Activated CD4-positive, alpha-beta T cell treated with anti-CD3 and anti-CD28 coated beads, Interleukin-2, amount 10 ng/mL, durations not matched to agents 24 days and 14 days (primary cell): ENCODE data around the gene RBAK. TPM values are rescaled to one million over a fixed set of nuclear protein-coding genes. Genes with fewer than 3 reads are reported as not detected.
"Not testable (repeated sequence)": the region's sequence is repeated elsewhere in the genome, so short reads cannot be mapped to it uniquely, and the experiment has no call there.

Experiments
- DNase-seq: peaks from one replicate; pipeline ENCODE4 v3.0.0; 2022
- H3K27ac Mint-ChIP-seq: one replicate; pipeline ENCODE4 v1.8.0; 2022; ENCODE audit warnings: mild to moderate bottlenecking, mixed read lengths
- H3K27me3 Mint-ChIP-seq: one replicate; pipeline ENCODE4 v1.8.0; 2022; ENCODE audit warnings: mixed read lengths
- H3K36me3 Mint-ChIP-seq: one replicate; pipeline ENCODE4 v1.8.0; 2022; ENCODE audit warnings: low read depth, mild to moderate bottlenecking, mixed read lengths
- H3K4me1 Mint-ChIP-seq: one replicate; pipeline ENCODE4 v1.8.0; 2021; ENCODE audit warnings: mixed read lengths
- H3K4me3 Mint-ChIP-seq: one replicate; pipeline ENCODE4 v1.8.0; 2022; ENCODE audit warnings: mild to moderate bottlenecking, moderate library complexity, mixed read lengths
- H3K9me3 Mint-ChIP-seq: one replicate; pipeline ENCODE4 v1.8.0; 2021; ENCODE audit warnings: mixed read lengths
- intact Hi-C: fragments of 100-400 bp; cut with micrococcal nuclease; formaldehyde crosslinking; loops from one replicate; pipeline ENCODE4 v1.15.1; 2023
- total RNA-seq: library from RNA; stranded (reverse); gene quantifications from 2 replicates; pipeline ENCODE4 v1.2.3, GENCODE V29; 2022

Gene RBAK
- total RNA-seq, 1 donor from 2014 or later: 14.2 TPM

DNA sequence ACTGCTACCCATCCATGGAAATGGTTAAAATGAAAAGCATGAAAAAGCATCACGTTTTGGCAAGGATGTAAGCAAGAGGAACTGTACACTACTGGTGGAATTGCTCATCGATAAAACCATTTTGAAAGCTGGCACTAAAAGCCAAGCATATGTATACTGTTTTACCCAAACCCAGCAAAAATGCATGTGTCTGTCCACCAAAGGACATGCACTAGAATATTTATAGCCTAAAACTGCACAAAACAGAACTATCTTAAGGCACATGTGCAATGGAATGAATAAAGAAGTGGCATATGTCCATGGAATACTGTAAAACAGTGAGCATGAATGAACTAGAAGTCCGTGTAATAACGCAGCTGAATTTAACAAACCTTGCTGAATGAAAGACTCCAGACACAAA is 22.9 kb downstream of the RBAK start:
- peaks cover 27% of the 10 kb centered on the region for H3K9me3 Mint-ChIP-seq
- peaks cover 7% of the 10 kb centered on the region for H3K4me1 Mint-ChIP-seq
- no peak overlapping the region for H3K27ac Mint-ChIP-seq
- peaks cover 76% of the 10 kb centered on the region for H3K36me3 Mint-ChIP-seq
- intact Hi-C loops: no loop called here
- H3K27me3 Mint-ChIP-seq: peaks cover 12% of the 10 kb centered on the region
- no peak overlapping the region for H3K4me3 Mint-ChIP-seq
- DNase-seq: no peak

DNA sequence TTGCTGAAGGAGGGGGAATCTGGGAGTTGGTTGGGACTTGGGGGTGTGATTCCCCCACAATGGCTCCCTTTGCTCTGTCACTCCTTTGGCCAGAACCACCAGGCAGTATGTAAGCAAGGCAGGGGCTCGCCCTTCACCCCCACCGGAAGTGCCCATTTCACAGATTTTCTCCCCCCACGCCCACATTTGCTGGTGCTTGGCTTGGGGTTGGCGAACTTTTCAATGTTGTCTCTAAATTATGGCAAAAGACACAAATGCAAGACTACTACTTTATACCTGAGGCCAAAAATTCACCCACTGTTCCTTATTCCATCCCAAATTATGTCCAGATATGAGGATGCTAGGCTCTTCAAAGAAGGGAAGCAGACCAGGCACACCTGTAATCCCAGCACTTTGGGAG is 24.5 kb downstream of the RBAK start:
- intact Hi-C loops: no loop called here
- Mint-ChIP-seq H3K4me3 (no peak overlapping the region), H3K36me3 (peaks cover 59% of the 10 kb centered on the region), H3K27me3 (peaks cover 13% of the 10 kb centered on the region), H3K4me1 (peaks cover 7% of the 10 kb centered on the region), H3K9me3 (peaks cover 19% of the 10 kb centered on the region), H3K27ac (no peak overlapping the region)
- no peak for DNase-seq

DNA sequence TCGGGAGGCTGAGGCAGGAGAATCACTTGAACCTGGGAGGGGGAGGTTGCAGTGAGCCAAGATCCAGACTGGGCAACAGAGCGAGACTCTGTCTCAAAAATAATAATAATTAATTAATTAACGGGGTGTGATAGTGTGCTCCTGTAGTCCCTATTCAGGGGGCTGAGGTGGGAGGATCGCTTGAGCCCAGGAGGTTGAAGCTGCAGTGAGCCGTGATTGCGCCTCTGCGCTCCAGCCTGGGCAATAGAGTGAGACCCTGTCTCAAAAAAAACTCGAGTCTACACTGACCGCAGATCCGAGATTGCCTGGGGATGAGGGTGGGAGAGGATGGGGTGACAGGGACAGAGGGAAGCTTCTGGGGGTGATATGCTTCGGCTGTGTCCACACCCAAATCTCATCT is 29.5 kb downstream of the RBAK start:
- peaks cover 14% of the 10 kb centered on the region for H3K36me3 Mint-ChIP-seq
- H3K4me3 Mint-ChIP-seq, intact Hi-C loops, H3K27ac Mint-ChIP-seq, H3K4me1 Mint-ChIP-seq, DNase-seq: not testable (repeated sequence)
- peaks cover 16% of the 10 kb centered on the region for H3K9me3 Mint-ChIP-seq
- peaks cover 13% of the 10 kb centered on the region for H3K27me3 Mint-ChIP-seq

DNA sequence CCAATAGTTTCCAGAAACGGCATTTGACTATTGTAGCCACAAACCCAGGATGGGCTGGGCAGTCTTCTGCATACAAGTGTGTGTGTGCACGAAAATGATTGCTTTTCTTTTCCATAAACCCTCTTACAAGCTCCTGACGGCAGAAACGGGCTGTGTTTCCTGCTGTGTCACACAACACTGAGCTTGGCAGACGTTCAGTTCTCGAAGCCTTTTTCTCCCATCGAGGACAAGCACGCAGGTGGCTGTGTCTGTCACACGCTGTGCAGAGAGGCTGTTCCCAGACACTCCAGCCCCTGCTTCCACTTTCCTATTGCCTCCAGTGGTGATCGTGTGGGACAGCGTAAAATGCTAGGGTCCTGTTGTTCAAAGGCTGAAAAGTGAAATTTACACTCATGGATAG is 32.1 kb downstream of the RBAK start:
- Mint-ChIP-seq H3K36me3 (no peaks in the 10 kb centered on the region), H3K27ac (no peak overlapping the region), H3K27me3 (peaks cover 4% of the 10 kb centered on the region), H3K9me3 (peaks cover 7% of the 10 kb centered on the region), H3K4me1 (no peaks in the 10 kb centered on the region), H3K4me3 (no peak overlapping the region)
- intact Hi-C loops: no loop called here
- no peak for DNase-seq

DNA sequence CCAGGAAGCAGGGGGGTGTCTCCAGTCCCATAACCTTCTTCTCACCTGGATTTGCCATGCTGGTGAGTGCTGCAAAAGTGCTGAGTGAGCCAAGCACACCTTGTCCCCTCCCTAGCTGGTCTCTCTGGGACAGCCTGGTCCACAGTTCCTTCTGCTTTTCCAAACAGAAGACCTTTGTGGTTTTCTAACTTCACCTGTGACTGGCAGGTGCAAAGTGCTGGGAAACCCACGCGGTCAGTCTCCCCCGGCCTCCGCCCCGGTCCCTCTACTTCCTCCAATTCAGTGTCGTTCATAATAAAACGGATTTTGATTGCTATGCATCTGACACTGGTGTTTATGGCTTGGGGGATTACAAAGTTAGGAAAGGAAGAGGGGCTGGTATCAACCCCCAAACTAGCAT is 37.1 kb downstream of the RBAK start:
- Mint-ChIP-seq H3K27me3 (peaks cover 7% of the 10 kb centered on the region), H3K27ac (no peak overlapping the region), H3K4me3 (no peak overlapping the region), H3K9me3 (peaks cover 4% of the 10 kb centered on the region), H3K36me3 (no peaks in the 10 kb centered on the region), H3K4me1 (no peaks in the 10 kb centered on the region)
- intact Hi-C loops: no loop called here
- no peak for DNase-seq

DNA sequence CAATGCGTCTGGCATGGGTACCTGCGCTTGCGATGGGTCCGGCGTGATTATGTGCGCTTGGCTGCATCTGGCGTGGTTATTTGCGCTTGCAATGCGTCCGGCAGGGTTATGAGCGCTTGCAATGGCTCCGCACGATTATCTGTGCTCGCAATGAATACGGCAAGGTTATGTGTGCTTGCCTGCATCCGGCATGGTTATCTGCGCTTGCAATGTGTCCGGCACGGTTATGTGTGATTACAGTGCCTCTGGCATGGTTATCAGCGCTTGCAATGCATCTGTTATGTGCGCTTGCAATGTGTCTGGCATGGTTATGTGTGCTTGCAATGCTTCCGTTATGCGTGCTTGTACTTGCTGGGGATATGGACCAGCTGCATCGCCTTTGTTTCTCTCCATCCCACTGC is 37.7 kb downstream of the RBAK start:
- peaks cover 4% of the 10 kb centered on the region for H3K9me3 Mint-ChIP-seq
- peaks cover 7% of the 10 kb centered on the region for H3K27me3 Mint-ChIP-seq
- no peak for DNase-seq
- intact Hi-C loops: no loop called here
- no peaks in the 10 kb centered on the region for H3K36me3 Mint-ChIP-seq
- H3K27ac Mint-ChIP-seq: no peak overlapping the region
- no peak overlapping the region for H3K4me3 Mint-ChIP-seq
- no peaks in the 10 kb centered on the region for H3K4me1 Mint-ChIP-seq

DNA sequence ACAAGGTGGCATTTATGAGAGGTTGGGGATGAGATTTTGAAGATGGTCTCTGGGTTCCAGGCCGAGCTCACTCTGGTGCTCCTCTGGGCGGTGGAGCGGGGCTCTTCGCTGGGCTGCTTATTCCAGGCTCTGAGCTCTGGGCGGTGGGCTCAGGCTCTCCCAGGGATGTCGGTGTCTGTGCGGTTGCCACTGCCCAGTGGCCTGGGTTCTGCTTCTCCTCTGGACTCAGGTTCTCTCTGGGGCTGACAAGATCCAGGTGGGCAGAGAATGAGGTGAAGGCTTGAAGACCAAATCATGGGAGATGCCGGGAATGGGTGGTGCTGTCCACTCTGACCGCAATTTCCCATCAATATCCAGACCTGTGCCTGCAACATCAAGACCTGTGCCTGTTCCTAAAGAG is 40.6 kb downstream of the RBAK start:
- no peaks in the 10 kb centered on the region for H3K9me3 Mint-ChIP-seq
- intact Hi-C loops: no loop called here
- H3K27ac Mint-ChIP-seq: no peak overlapping the region
- no peak for DNase-seq
- no peaks in the 10 kb centered on the region for H3K4me1 Mint-ChIP-seq
- H3K27me3 Mint-ChIP-seq: peaks cover 12% of the 10 kb centered on the region
- H3K4me3 Mint-ChIP-seq: no peak overlapping the region
- no peaks in the 10 kb centered on the region for H3K36me3 Mint-ChIP-seq

DNA sequence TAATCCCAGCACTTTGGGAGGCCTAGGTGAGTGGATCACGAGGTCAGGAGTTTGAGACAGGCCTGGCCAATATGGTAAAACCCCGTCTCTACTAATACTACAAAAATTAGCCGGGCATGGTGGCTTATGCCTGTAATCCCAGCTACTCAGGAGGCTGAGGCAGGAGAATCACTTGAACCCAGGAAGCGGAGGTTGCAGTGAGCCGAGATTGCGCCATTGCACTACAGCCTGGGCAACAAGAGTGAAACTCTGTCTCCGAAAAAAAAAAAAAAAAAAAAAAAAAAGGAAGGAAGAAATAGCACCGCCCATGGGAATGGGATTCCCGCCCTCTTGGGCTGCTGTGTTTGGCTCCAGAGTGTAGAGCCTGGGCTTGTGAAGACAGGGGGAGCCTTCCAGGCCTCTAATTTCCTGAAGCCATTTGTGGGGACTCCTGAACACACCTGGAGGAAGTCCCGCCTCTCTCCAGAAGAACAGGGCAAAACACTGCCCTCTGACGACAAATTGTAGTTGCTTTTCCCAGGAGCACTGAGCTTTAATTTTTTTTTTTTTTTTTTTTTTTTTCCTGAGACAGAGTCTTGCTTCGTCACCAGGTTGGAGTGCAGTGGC is 42.7 kb downstream of the RBAK start:
- H3K4me3 Mint-ChIP-seq, H3K4me1 Mint-ChIP-seq, intact Hi-C loops, H3K9me3 Mint-ChIP-seq, H3K36me3 Mint-ChIP-seq, H3K27ac Mint-ChIP-seq, DNase-seq: not testable (repeated sequence)
- peaks cover 12% of the 10 kb centered on the region for H3K27me3 Mint-ChIP-seq

DNA sequence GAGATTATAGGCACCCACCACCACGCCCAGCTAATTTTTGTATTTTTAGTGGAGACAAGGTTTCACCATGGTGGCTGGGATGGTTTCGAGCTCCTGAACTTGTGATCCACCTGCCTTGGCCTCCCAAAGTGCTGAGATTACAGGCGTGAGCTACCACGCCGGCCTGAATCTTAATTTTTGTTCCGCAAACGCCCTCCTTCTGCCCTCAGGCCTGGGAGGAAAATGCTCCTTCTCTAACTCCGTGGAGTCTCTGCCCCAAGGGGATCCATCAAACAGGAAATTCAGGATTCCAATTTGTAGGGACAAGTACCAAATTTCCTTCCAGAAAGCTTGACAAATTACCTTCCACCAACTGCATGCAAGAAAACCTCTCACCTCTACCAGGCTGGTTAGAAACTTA is 43.2 kb downstream of the RBAK start:
- no peak overlapping the region for H3K4me3 Mint-ChIP-seq
- intact Hi-C loops: no loop called here
- peaks cover 3% of the 10 kb centered on the region for H3K9me3 Mint-ChIP-seq
- peaks cover 12% of the 10 kb centered on the region for H3K27me3 Mint-ChIP-seq
- H3K27ac Mint-ChIP-seq: no peak overlapping the region
- no peak for DNase-seq
- H3K36me3 Mint-ChIP-seq: peaks cover 2% of the 10 kb centered on the region
- H3K4me1 Mint-ChIP-seq: no peaks in the 10 kb centered on the region

DNA sequence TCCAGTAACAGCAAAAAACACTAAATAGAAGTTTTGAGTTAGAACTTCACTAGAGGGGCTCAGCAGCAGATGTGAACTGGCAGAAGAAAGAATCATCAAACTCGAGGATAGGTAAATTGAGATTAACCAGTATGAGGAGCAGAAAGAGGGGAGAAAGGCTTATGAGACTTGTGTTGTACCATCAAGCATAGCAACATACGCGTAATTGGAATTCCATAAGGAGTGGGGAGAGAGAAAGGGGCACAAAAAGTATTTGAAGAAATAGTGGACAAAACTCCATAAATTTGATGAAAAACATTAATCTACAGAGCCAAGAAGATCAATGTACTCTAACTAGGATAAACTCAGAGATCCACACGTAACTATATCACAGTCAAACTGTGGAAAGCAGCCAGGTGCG is 48.3 kb downstream of the RBAK start:
- no peak for DNase-seq
- Mint-ChIP-seq H3K36me3 (peaks cover 4% of the 10 kb centered on the region), H3K9me3 (peaks cover 9% of the 10 kb centered on the region), H3K27ac (no peak overlapping the region), H3K27me3 (peaks cover 4% of the 10 kb centered on the region), H3K4me1 (no peaks in the 10 kb centered on the region), H3K4me3 (no peak overlapping the region)
- intact Hi-C loops: no loop called here

DNA sequence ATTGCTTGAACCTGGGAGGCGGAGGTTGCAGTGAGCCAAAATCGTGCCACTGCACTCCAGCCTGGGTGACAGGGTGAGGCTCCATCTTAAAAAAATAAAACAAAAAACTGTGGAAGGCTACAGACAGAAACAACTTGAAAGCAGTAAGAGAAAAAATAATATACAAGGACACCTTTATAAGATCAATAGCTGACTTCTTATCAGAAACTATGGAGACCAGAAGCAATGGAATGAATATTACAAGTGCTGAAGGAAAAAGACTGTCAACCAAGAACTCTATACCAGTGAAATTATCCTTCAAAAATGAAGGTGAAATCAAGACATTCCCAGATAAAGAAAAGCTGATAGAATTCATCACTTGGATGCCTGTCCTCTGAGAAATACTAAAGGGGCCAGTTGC is 49.0 kb downstream of the RBAK start:
- intact Hi-C loops: no loop called here
- DNase-seq: no peak
- Mint-ChIP-seq H3K27me3 (peaks cover 1% of the 10 kb centered on the region), H3K36me3 (peaks cover 4% of the 10 kb centered on the region), H3K27ac (no peak overlapping the region), H3K4me1 (no peaks in the 10 kb centered on the region), H3K9me3 (peaks cover 9% of the 10 kb centered on the region), H3K4me3 (no peak overlapping the region)

DNA sequence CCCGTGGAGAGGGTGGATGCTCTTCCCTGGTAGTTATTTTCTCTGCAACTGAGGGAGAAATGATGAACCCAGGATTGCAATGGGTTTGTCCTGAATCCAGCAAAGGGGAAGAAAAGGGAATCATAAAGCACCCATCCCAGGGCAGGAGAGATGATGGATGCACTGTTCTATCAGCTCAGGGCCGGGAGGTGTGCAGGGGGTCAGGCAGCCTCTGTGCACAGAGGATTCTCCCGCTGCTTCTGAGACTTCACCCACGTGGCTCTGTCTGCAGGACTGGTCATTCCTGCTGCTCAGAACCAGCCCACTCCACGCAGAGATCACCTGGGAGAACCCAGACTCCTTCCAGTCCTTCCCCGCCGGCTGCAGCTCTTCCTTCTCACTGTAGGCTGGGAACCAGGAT is 70.7 kb downstream of the RBAK start:
- peaks cover 4% of the 10 kb centered on the region for H3K9me3 Mint-ChIP-seq
- no peak overlapping the region for H3K27ac Mint-ChIP-seq
- no peaks in the 10 kb centered on the region for H3K4me1 Mint-ChIP-seq
- no peaks in the 10 kb centered on the region for H3K27me3 Mint-ChIP-seq
- DNase-seq: no peak
- intact Hi-C loops: no loop called here
- no peaks in the 10 kb centered on the region for H3K36me3 Mint-ChIP-seq
- H3K4me3 Mint-ChIP-seq: no peak overlapping the region

DNA sequence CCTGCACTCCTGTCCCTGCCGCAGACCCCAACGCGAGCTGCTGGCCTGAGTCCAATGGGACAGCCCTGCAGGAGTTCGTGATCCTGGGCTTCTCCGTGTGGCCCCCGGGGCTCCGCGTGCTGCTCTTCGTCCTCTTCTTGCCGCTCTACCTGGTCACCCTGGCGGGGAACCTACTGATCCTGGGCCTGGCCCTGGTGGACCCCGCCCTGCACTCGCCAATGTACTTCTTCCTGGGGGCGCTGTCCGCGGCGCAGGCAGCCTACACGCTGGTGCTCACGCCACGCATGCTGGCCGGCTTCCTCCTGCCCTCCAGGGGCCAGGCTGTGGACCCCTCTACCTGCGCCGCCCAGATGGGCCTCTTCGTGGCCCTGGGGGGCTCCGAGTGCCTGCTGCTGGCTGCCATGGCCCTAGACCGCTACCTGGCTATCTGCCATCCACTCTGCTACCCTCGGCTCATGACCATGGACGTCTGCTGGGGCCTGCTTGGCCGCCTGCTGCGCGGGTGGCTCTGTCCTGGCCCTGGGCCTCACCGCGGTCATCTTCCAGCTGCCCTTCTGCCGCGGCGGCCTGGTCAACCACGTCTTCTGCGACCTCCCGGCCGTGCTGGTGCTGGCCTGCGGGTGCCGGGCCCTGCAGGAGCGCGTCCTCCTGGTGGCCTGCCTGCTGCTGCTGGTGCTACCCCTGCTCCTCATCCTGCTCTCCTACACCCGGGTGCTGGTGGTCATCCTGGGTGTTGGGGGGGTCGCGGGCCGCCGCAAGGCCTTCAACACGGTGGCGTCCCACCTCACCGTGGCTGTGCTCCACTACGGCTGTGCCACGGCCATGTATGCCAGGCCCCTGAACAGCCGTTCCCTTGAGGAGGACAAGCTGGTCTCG is 71.7 kb downstream of the RBAK start:
- Mint-ChIP-seq H3K27ac (no peak overlapping the region), H3K27me3 (no peaks in the 10 kb centered on the region), H3K4me3 (no peak overlapping the region), H3K4me1 (peaks cover 2% of the 10 kb centered on the region), H3K9me3 (peaks cover 4% of the 10 kb centered on the region), H3K36me3 (no peaks in the 10 kb centered on the region)
- intact Hi-C loops: no loop called here
- DNase-seq: no peak
